K562 (cell line): ENCODE results near the gene SLC12A9. TPM values are rescaled to one million over a fixed set of nuclear protein-coding genes. Genes with fewer than 3 reads are reported as not detected.

Experiments used
- ATAC-seq: fragments of 200-7000 bp; cut with Tn5 transposase; 3 replicates; pipeline ENCODE4 v1.9.1; 2020; ENCODE audit warnings: moderate library complexity
- BruUV-seq: library from RNA; stranded (reverse); fragments of 400-500 nt; replicated peaks from 2 replicates; lab custom pipeline; 2021; lab: Mats Ljungman, UMichigan
- CTCF ChIA-PET: fragments of 300-600 bp; formaldehyde crosslinking; extraction: SDS; loops from one replicate; lab custom pipeline; 2021; ENCODE audit warnings: low intra/inter-chr PET ratio; lab: Yijun Ruan, JAX
- POLR2A ChIA-PET: fragments of 300-600, 350-650 bp; sonication (Branson Sonifier 250); formaldehyde crosslinking; extraction: SDS; loops from one replicate; lab custom pipeline; 2021; ENCODE audit warnings: antibody characterized with exemption, inconsistent platforms; lab: Yijun Ruan, JAX
- DNase-seq, 4 experiments: peaks; one replicate each; pipeline versions ENCODE4 v3.0.0 to v3.0.0-alpha.2; 2011 to 2018; ENCODE audit warnings: low spot score in 3 of 4, mixed read lengths in 3 of 4; ENCODE audit errors: extremely low read depth in 1 of 4
- FAIRE-seq: peaks from 2 replicates; lab custom pipeline; 2011; peaks lifted over from hg19 to GRCh38; lab: Jason Lieb, UNC
- H2AFZ ChIP-seq: 2 replicates; pipeline ENCODE4 v1.6.0; 2011; ENCODE audit warnings: low read depth, low read length, control low read depth, inconsistent platforms
- H3K27ac ChIP-seq: fragments of 200-600 bp; 3 replicates; pipeline ENCODE4 v1.8.0; 2011; ENCODE audit warnings: low read depth, mild to moderate bottlenecking, control low read depth, inconsistent platforms, low read length, moderate library complexity, mixed read lengths; ENCODE audit errors: extremely low read depth
- H3K27me3 ChIP-seq, 2 experiments: fragments of 300-600 bp in 1 of 2; 2 replicates in 1 of 2; 3 replicates in 1 of 2; pipeline versions ENCODE4 v1.6.0 to v1.8.0; 2011; ENCODE audit warnings: inconsistent platforms in 2 of 2, low read length in 2 of 2, mild to moderate bottlenecking in 1 of 2, mixed read lengths in 1 of 2, moderate library complexity in 1 of 2; ENCODE audit not compliant: control insufficient read depth in 2 of 2, insufficient read depth in 2 of 2
- H3K36me3 ChIP-seq: fragments of 300-600 bp; 3 replicates; pipeline ENCODE4 v1.8.0; 2011; ENCODE audit warnings: mild to moderate bottlenecking, low read length, inconsistent platforms; ENCODE audit not compliant: control insufficient read depth, insufficient read depth
- H3K4me1 ChIP-seq, 2 experiments: fragments of 200-600 bp in 1 of 2; replicated peaks in 1 of 2; 2 replicates in 1 of 2; 3 replicates in 1 of 2; pipeline versions ENCODE4 v1.5.1 to v1.8.0; 2011; ENCODE audit warnings: inconsistent platforms in 2 of 2, low read length in 2 of 2, mild to moderate bottlenecking in 1 of 2, mixed read lengths in 1 of 2, moderate library complexity in 1 of 2; ENCODE audit not compliant: control insufficient read depth in 2 of 2, insufficient read depth in 2 of 2
- H3K4me2 ChIP-seq: 2 replicates; pipeline ENCODE4 v1.6.1; 2011; ENCODE audit warnings: low read length, control low read depth, inconsistent platforms, mixed read lengths; ENCODE audit not compliant: insufficient read depth
- H3K4me3 ChIP-seq: fragments of 200-600 bp; sonication (generic), shearing (Covaris generic); 2 replicates; pipeline ENCODE4 v1.5.1; 2016; ENCODE audit warnings: control low read depth, inconsistent platforms
- H3K79me2 ChIP-seq: fragments of 200-600 bp; 3 replicates; pipeline ENCODE4 v1.8.0; 2011; ENCODE audit warnings: low read length, inconsistent platforms; ENCODE audit not compliant: control insufficient read depth, insufficient read depth
- H3K9ac ChIP-seq, 2 experiments: 2 replicates each; pipeline versions ENCODE4 v1.6.0 to v1.6.1; 2011; ENCODE audit warnings: low read depth in 2 of 2, low read length in 2 of 2, control low read depth in 1 of 2, inconsistent platforms in 1 of 2, mild to moderate bottlenecking in 1 of 2, mixed read lengths in 1 of 2; ENCODE audit not compliant: insufficient read depth in 1 of 2
- H3K9me1 ChIP-seq: one replicate; pipeline ENCODE4 v1.6.0; 2011; ENCODE audit warnings: inconsistent platforms, mild to moderate bottlenecking, low read length, moderate library complexity; ENCODE audit not compliant: control insufficient read depth, insufficient read depth
- H3K9me3 ChIP-seq: replicated peaks from 2 replicates; pipeline ENCODE4 v1.5.1; 2011; ENCODE audit warnings: low read depth, low read length, inconsistent platforms; ENCODE audit not compliant: control insufficient read depth, insufficient read depth
- H4K20me1 ChIP-seq: replicated peaks from 2 replicates; pipeline ENCODE4 v1.6.1; 2011; ENCODE audit warnings: low read length, inconsistent platforms, mixed read lengths; ENCODE audit not compliant: control insufficient read depth, insufficient read depth
- BCL6 ChIP-seq: fragments of 250-450 bp; sonication (Bioruptor Pico); IDR thresholded peaks from 2 replicates; pipeline ENCODE4 v1.4.0; 2020
- CREB1 ChIP-seq, 2 experiments: sonication (generic) in 1 of 2; formaldehyde crosslinking in 1 of 2; IDR thresholded peaks; 2 replicates each; pipeline versions ENCODE4 v1.6.1 to v1.8.0; 2012 to 2022; ENCODE audit warnings: inconsistent platforms in 1 of 2, mild to moderate bottlenecking in 1 of 2, missing genetic modification reagents in 1 of 2, moderate library complexity in 1 of 2
- NFIC ChIP-seq: fragments of 450-650 bp; IDR thresholded peaks from 2 replicates; pipeline ENCODE4 v1.6.1; 2017; ENCODE audit warnings: mild to moderate bottlenecking, inconsistent platforms
- POLR2G ChIP-seq: fragments of 200-400 bp; formaldehyde crosslinking; IDR thresholded peaks from 2 replicates; pipeline ENCODE4 v1.6.1; 2017; ENCODE audit warnings: low read depth, mild to moderate bottlenecking, antibody characterized with exemption, low read length, moderate library complexity
- RBFOX2 ChIP-seq: fragments of 200-400 bp; formaldehyde crosslinking; IDR thresholded peaks from 2 replicates; pipeline ENCODE4 v1.6.1; 2017; ENCODE audit warnings: low read depth, mild to moderate bottlenecking, low read length, moderate library complexity
- WGBS: fragments of 100-300 bp; shearing (Covaris generic); methylation state at CpG from one replicate; pipeline ENCODE4 v1.1.6; 2016; ENCODE audit warnings: low coverage, mixed read lengths; ENCODE audit not compliant: insufficient coverage; ENCODE audit errors: missing lambda C conversion rate; 5-methylcytosine and 5-hydroxymethylcytosine counted together
- in situ Hi-C: fragments of 300-500 bp; cut with MboI; formaldehyde crosslinking; loops from 4 replicates; pipeline ENCODE4 v1.15.0; 2018; ENCODE audit warnings: inconsistent platforms, mixed read lengths
- intact Hi-C: fragments of 100-400 bp; cut with micrococcal nuclease; formaldehyde crosslinking; loops from 2 replicates; pipeline ENCODE4 v1.14.2; 2022
- polyA plus RNA-seq, 8 experiments: library from polyadenylated mRNA; depleted of rRNA in 4 of 8; stranded (reverse) in 5 of 8; unstranded in 3 of 8; fragments of >200 nt; fragmentation: Nextera tagmentation in 2 of 8; fragmentation: Illumina TruSeq in 1 of 8; extraction: Ambion mirVana in 2 of 8; extraction: Trizol in 1 of 8; gene quantifications; 2 replicates each; pipeline versions ENCODE4 v1.2.1 to v1.2.3, GENCODE V29; 2011 to 2014; ENCODE audit warnings: inconsistent platforms in 1 of 8, missing spikeins in 1 of 8
- total RNA-seq, 7 experiments: library from RNA; depleted of rRNA in 6 of 7; stranded (reverse); fragments of >200 nt in 6 of 7; fragmentation: Illumina TruSeq in 2 of 7; extraction: Trizol in 2 of 7; gene quantifications; 2 replicates each; pipeline versions ENCODE4 v1.2.1 to v1.2.3, GENCODE V29; 2011 to 2021; ENCODE audit warnings: low replicate concordance in 1 of 7

Gene SLC12A9
- total and polyA plus RNA-seq, 9 of the 15 experiments (the other 6 are each of a cell fraction or from before 2014, with no cell fraction given): 0.06 to 20.2 (median 10.7) TPM

DNA sequence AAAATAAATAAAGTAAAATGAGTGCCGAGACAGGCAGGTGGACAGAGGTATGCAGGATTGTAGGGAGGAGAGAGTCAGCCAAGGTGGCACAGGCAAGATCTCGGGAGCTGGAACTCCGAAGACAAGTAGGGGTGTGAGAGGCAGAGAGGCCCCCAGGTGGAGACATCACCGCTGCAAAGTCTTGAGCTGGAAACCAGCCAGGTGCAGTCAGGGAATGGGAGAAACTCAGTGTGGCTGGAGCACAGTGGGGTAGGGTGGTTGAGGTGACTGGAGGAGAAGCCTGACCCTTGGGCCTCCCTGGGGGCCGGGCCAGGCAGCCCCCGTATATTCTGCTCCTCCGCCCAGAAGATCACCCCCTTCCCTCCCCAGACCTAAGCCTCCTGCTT lies 29.4 kb upstream of the SLC12A9 start:
- Histone ChIP-seq H3K9me1 (peaks cover 4% of the 10 kb centered on the region), H3K4me3 (no peak overlapping the region), H3K79me2 (peaks cover 48% of the 10 kb centered on the region), H3K9ac (peak overlapping the region in 1 of 2 experiments; percentile 56; a peak in 1 of 4 replicates), H3K4me1 (peaks cover 13 to 64% of the 10 kb centered on the region in 2 experiments; a peak in 4 of 5 replicates), H4K20me1 (peaks cover 9% of the 10 kb centered on the region; the same call in 1 of the 2 replicates), H3K4me2 (no peak overlapping the region), H3K27me3 (no peaks in the 10 kb centered on the region)
- peak in 1 of 4 experiments; percentile 47 for DNase-seq
- FAIRE-seq: no peak
- BruUV-seq: no TSS peak
- POLR2A ChIA-PET: no interaction called here
- no peak for ATAC-seq
- WGBS: 96% methylated on average over 7 of the region's 7 CpGs
- TF ChIP-seq BCL6 (CRISPR knock-in tag): no peak
- peak; percentile 61 for TF ChIP-seq NFIC
- TF ChIP-seq, all 486 proteins: peak for 1
- Histone ChIP-seq H3K36me3 (peaks cover 65% of the 10 kb centered on the region; the same call in 2 of the 3 replicates), H2AFZ (no peak overlapping the region), H3K9me3 (no peaks in the 10 kb centered on the region), H3K27ac (no peak overlapping the region)
- in situ Hi-C loops (no loop called here), intact Hi-C loops (no loop called here)
- CTCF ChIA-PET: no interaction called here

- WGBS: 97% methylated on average over 22 of the region's 31 CpGs
- H4K20me1 ChIP-seq: peaks cover 9% of the 10 kb centered on the region; the same call in 1 of the 2 replicates
Observed at GRCh38 chr7:100823534-100823933, 29.0 kb upstream of the SLC12A9 start.

More at GRCh38 chr7:100823534-100823933, 29.0 kb upstream of the SLC12A9 start:
- H3K4me3 ChIP-seq: no peak overlapping the region
- CTCF ChIA-PET: no interaction called here
- intact Hi-C loops: no loop called here
- TF ChIP-seq CREB1 (IDR thresholded peaks at IDR 0.05): no peak
- TF ChIP-seq CREB1 (CRISPR knock-in tag; IDR thresholded peaks at IDR 0.05): no peak
- 0 out of 2 replicates have a peak, but pooled peaks have one; percentile 34 for TF ChIP-seq POLR2G
- TF ChIP-seq RBFOX2: peak; percentile 42; the same call in 1 of the 2 replicates
- TF ChIP-seq, all 486 proteins: peak for 2
- H3K27ac ChIP-seq: no peak overlapping the region
- POLR2A ChIA-PET: no interaction called here
- peaks cover 61% of the 10 kb centered on the region; the same call in 2 of the 3 replicates for H3K36me3 ChIP-seq
- no peaks in the 10 kb centered on the region for H3K9me3 ChIP-seq
- no peak for ATAC-seq
- no peak for DNase-seq
- H3K27me3 ChIP-seq: no peaks in the 10 kb centered on the region
- peaks cover 4% of the 10 kb centered on the region for H3K9me1 ChIP-seq
- H3K79me2 ChIP-seq: peaks cover 50% of the 10 kb centered on the region
- no peak overlapping the region for H2AFZ ChIP-seq
- no peak for FAIRE-seq
- in situ Hi-C loops: no loop called here
- peak overlapping the region in 1 of 2 experiments; percentile 56; a peak in 1 of 4 replicates for H3K9ac ChIP-seq
- no TSS peak for BruUV-seq
- peaks cover 13 to 66% of the 10 kb centered on the region in 2 experiments; a peak in 4 of 5 replicates for H3K4me1 ChIP-seq
- no peak overlapping the region for H3K4me2 ChIP-seq
